ENCODE data around the gene MINAR1.

MINAR1 gene

GRCh38 chr15:79467865-79468586 is 35.9 kb downstream of the MINAR1 start:
- no peak for DNase-seq

GRCh38 chr15:79472446-79472845 is 40.3 kb downstream of the MINAR1 start:
- no peak for DNase-seq

GRCh38 chr15:79474252-79474651 is 42.1 kb downstream of the MINAR1 start:
- no peak for DNase-seq

- DNase-seq: no peak
Observed at GRCh38 chr15:79475306-79475705, 43.2 kb downstream of the MINAR1 start.

GRCh38 chr15:79478108-79478507 is 46.0 kb downstream of the MINAR1 start:
- DNase-seq: no peak

GRCh38 chr15:79479616-79480015 is 47.5 kb downstream of the MINAR1 start:
- DNase-seq: no peak

GRCh38 chr15:79481793-79482192 is 49.7 kb downstream of the MINAR1 start:
- DNase-seq: no peak

Data from NCI-H1417 treated with DMSO at 0.1 percent for 48 hours (cell line).